Measurements from ENCODE around the gene CTU1.
"Not testable (repeated sequence)": the region's sequence is repeated elsewhere in the genome, so short reads cannot be mapped to it uniquely, and the experiment has no call there.

Gene CTU1

GRCh38 chr19:51108066-51108804 is at the start of gene CTU1:
TSS of gene CTU1 (minus strand) at chr19:51108409. CDS start at chr19:51104569, 3,840 bp downstream.
- DNase-seq (ENCODE audit: low read depth in 2 of 2) = peak; percentile 98

GRCh38 chr19:51157265-51157664 is 49.1 kb upstream of the CTU1 start:
- DNase-seq (ENCODE audit: low read depth in 2 of 2) = no peak

- DNase-seq (ENCODE audit: low read depth in 2 of 2) = no peak
Observed at GRCh38 chr19:51156710-51157109, 48.5 kb upstream of the CTU1 start.

GRCh38 chr19:51150627-51151026 is 42.4 kb upstream of the CTU1 start:
- no peak for DNase-seq (ENCODE audit: low read depth in 2 of 2)

- DNase-seq (ENCODE audit: low read depth in 2 of 2) = no peak
Observed at GRCh38 chr19:51148580-51148979, 40.4 kb upstream of the CTU1 start.

GRCh38 chr19:51147663-51148062 is 39.5 kb upstream of the CTU1 start:
- DNase-seq (ENCODE audit: low read depth in 2 of 2) = no peak

- DNase-seq (ENCODE audit: low read depth in 2 of 2) = no peak
Observed at GRCh38 chr19:51146751-51147150, 38.5 kb upstream of the CTU1 start.

- no peak for DNase-seq (ENCODE audit: low read depth in 2 of 2)
Observed at GRCh38 chr19:51145916-51146493, 37.8 kb upstream of the CTU1 start.

- no peak for DNase-seq (ENCODE audit: low read depth in 2 of 2)
Observed at GRCh38 chr19:51144482-51145045, 36.4 kb upstream of the CTU1 start.

- DNase-seq (ENCODE audit: low read depth in 2 of 2) = no peak
Observed at GRCh38 chr19:51143486-51143885, 35.3 kb upstream of the CTU1 start.

GRCh38 chr19:51142809-51143475 is 34.7 kb upstream of the CTU1 start:
- DNase-seq (ENCODE audit: low read depth in 2 of 2) = not testable (repeated sequence)

- no peak for DNase-seq (ENCODE audit: low read depth in 2 of 2)
Observed at GRCh38 chr19:51142119-51142518, 33.9 kb upstream of the CTU1 start, which contains the start of gene SIGLEC7. TSS of gene SIGLEC7 (plus strand) at chr19:51142301. CDS start at chr19:51142370, 69 bp downstream.

GRCh38 chr19:51141181-51141580 is 33.0 kb upstream of the CTU1 start:
- no peak for DNase-seq (ENCODE audit: low read depth in 2 of 2)

- DNase-seq (ENCODE audit: low read depth in 2 of 2) = no peak
Observed at GRCh38 chr19:51140441-51140840, 32.2 kb upstream of the CTU1 start.

- no peak for DNase-seq (ENCODE audit: low read depth in 2 of 2)
Observed at GRCh38 chr19:51139299-51140014, 31.2 kb upstream of the CTU1 start.

- no peak for DNase-seq (ENCODE audit: low read depth in 2 of 2)
Observed at GRCh38 chr19:51138549-51138979, 30.4 kb upstream of the CTU1 start.

GRCh38 chr19:51137792-51138425 is 29.7 kb upstream of the CTU1 start:
- DNase-seq (ENCODE audit: low read depth in 2 of 2) = no peak

- DNase-seq (ENCODE audit: low read depth in 2 of 2) = no peak
Observed at GRCh38 chr19:51136851-51137551, 28.8 kb upstream of the CTU1 start.

- DNase-seq (ENCODE audit: low read depth in 2 of 2) = no peak
Observed at GRCh38 chr19:51135986-51136762, 28.0 kb upstream of the CTU1 start.

- no peak for DNase-seq (ENCODE audit: low read depth in 2 of 2)
Observed at GRCh38 chr19:51135004-51135403, 26.8 kb upstream of the CTU1 start.

All from stimulated activated CD8-positive, alpha-beta memory T cell treated with anti-CD3 and anti-CD28 coated beads, Interleukin-15, amount 100 ng/mL, for 4 hours (primary cell).